ENCODE measurements around the gene PPP1R13B. TPM values are rescaled to one million over a fixed set of nuclear protein-coding genes. Genes with fewer than 3 reads are reported as not detected.
A peak's percentile ranks its signal among the peaks of the same experiment; 100 is the strongest.

PPP1R13B gene
- total RNA-seq, 3 donors from 2014 or later = 6.4 to 21.8 (median 18.4) TPM

GRCh38 chr14:103727313-103727980 lies 119.9 kb downstream of the PPP1R13B start:
- H3K27me3 ChIP-seq = no peaks in the 10 kb centered on the region
- intact Hi-C loops (cut with DNase I; ENCODE audit: low total_unique reads) = no loop called here
- H3K4me3 ChIP-seq = no peak overlapping the region
- no peaks in the 10 kb centered on the region for H3K36me3 ChIP-seq
- H3K4me1 ChIP-seq = peaks cover 0 to 32% of the 10 kb centered on the region in 2 donors
- no peak for TF ChIP-seq POLR2AphosphoS5 (IDR thresholded peaks at IDR 0.05)
- TF ChIP-seq CTCF (IDR thresholded peaks at IDR 0.05) = no peak
- TF ChIP-seq POLR2A (IDR thresholded peaks at IDR 0.05) = no peak
- no peaks in the 10 kb centered on the region for H3K9me3 ChIP-seq
- no peak for DNase-seq (ENCODE audit: low spot score in 2 of 2)
- H3K27ac ChIP-seq = no peak overlapping the region

- no peak overlapping the region for H3K27ac ChIP-seq
- H3K27me3 ChIP-seq = no peaks in the 10 kb centered on the region
- peaks cover 0 to 32% of the 10 kb centered on the region in 2 donors for H3K4me1 ChIP-seq
- no peaks in the 10 kb centered on the region for H3K36me3 ChIP-seq
- no peak for DNase-seq (ENCODE audit: low spot score in 2 of 2)
- no peaks in the 10 kb centered on the region for H3K9me3 ChIP-seq
- TF ChIP-seq POLR2AphosphoS5 (IDR thresholded peaks at IDR 0.05) = no peak
- no peak for TF ChIP-seq POLR2A (IDR thresholded peaks at IDR 0.05)
- no peak for TF ChIP-seq CTCF (IDR thresholded peaks at IDR 0.05)
- intact Hi-C loops (cut with DNase I; ENCODE audit: low total_unique reads) = no loop called here
- H3K4me3 ChIP-seq = no peak overlapping the region
Measured at GRCh38 chr14:103726474-103726873, 120.9 kb downstream of the PPP1R13B start.

- TF ChIP-seq POLR2AphosphoS5 (IDR thresholded peaks at IDR 0.05) = no peak
- TF ChIP-seq CTCF (IDR thresholded peaks at IDR 0.05) = no peak
- TF ChIP-seq POLR2A (IDR thresholded peaks at IDR 0.05) = no peak
- DNase-seq (ENCODE audit: low spot score in 2 of 2) = no peak
- Histone ChIP-seq H3K36me3 (no peaks in the 10 kb centered on the region), H3K27ac (no peak overlapping the region), H3K27me3 (no peaks in the 10 kb centered on the region), H3K9me3 (no peaks in the 10 kb centered on the region), H3K4me1 (peaks cover 0 to 32% of the 10 kb centered on the region in 2 donors), H3K4me3 (no peak overlapping the region)
- intact Hi-C loops (cut with DNase I; ENCODE audit: low total_unique reads) = no loop called here
Measured at GRCh38 chr14:103725739-103726395, 121.5 kb downstream of the PPP1R13B start.

GRCh38 chr14:103725001-103725682 lies 122.2 kb downstream of the PPP1R13B start:
- intact Hi-C loops (cut with DNase I; ENCODE audit: low total_unique reads) = no loop called here
- Histone ChIP-seq H3K9me3 (no peaks in the 10 kb centered on the region), H3K27ac (no peak overlapping the region), H3K4me1 (peaks cover 0 to 32% of the 10 kb centered on the region in 2 donors), H3K4me3 (no peak overlapping the region), H3K27me3 (no peaks in the 10 kb centered on the region), H3K36me3 (no peaks in the 10 kb centered on the region)
- TF ChIP-seq CTCF (IDR thresholded peaks at IDR 0.05) (no peak), POLR2AphosphoS5 (IDR thresholded peaks at IDR 0.05) (no peak), POLR2A (IDR thresholded peaks at IDR 0.05) (no peak)
- no peak for DNase-seq (ENCODE audit: low spot score in 2 of 2)

- no peaks in the 10 kb centered on the region for H3K27me3 ChIP-seq
- H3K27ac ChIP-seq = peak overlapping the region; percentile 14 to 59
- H3K9me3 ChIP-seq = no peaks in the 10 kb centered on the region
- TF ChIP-seq POLR2AphosphoS5 (IDR thresholded peaks at IDR 0.05) (no peak), CTCF (IDR thresholded peaks at IDR 0.05) (no peak), POLR2A (IDR thresholded peaks at IDR 0.05) (no peak)
- DNase-seq (ENCODE audit: low spot score in 2 of 2) = no peak
- intact Hi-C loops (cut with DNase I; ENCODE audit: low total_unique reads) = no loop called here
- H3K36me3 ChIP-seq = no peaks in the 10 kb centered on the region
- H3K4me3 ChIP-seq = no peak overlapping the region
- H3K4me1 ChIP-seq = peaks cover 0 to 23% of the 10 kb centered on the region in 2 donors
Measured at GRCh38 chr14:103724116-103724515, 123.3 kb downstream of the PPP1R13B start.

Measured in breast epithelium (tissue), 4 donors.